GM23338 (cell line): ENCODE data around the gene TERT. TPM values are rescaled to one million over a fixed set of nuclear protein-coding genes. Genes with fewer than 3 reads are reported as not detected.

Experiments
- ATAC-seq: fragments of 200-7000 bp; cut with Tn5 transposase; 3 replicates; pipeline ENCODE4 v1.9.1; 2020
- DNase-seq: peaks from one replicate; pipeline ENCODE4 v3.0.0-alpha.2; 2015; ENCODE audit warnings: low spot score
- H2AFZ ChIP-seq: fragments of 200-600 bp; sonication (generic); 2 replicates; pipeline ENCODE4 v1.8.0; 2016; ENCODE audit warnings: antibody characterized with exemption, mild to moderate bottlenecking, moderate library complexity
- H3F3A ChIP-seq: fragments of 200-600 bp; sonication (generic); replicated peaks from 2 replicates; pipeline ENCODE4 v1.8.0; 2017; ENCODE audit warnings: antibody characterized with exemption, mixed run types, low read depth
- H3K27ac ChIP-seq: fragments of 200-600 bp; sonication (generic); 2 replicates; pipeline ENCODE4 v1.6.1; 2016; ENCODE audit warnings: low read depth
- H3K27me3 ChIP-seq: fragments of 200-600 bp; sonication (generic); 2 replicates; pipeline ENCODE4 v1.8.0; 2016; ENCODE audit warnings: mild to moderate bottlenecking, mixed run types, moderate library complexity; ENCODE audit not compliant: insufficient read depth
- H3K36me3 ChIP-seq: fragments of 200-600 bp; sonication (generic); 2 replicates; pipeline ENCODE4 v1.8.0; 2016; ENCODE audit warnings: mild to moderate bottlenecking; ENCODE audit not compliant: insufficient read depth
- H3K4me1 ChIP-seq: fragments of 200-600 bp; sonication (generic); 2 replicates; pipeline ENCODE4 v1.8.0; 2016; ENCODE audit warnings: mild to moderate bottlenecking, moderate library complexity; ENCODE audit not compliant: insufficient read depth
- H3K4me2 ChIP-seq: fragments of 200-600 bp; sonication (generic); 2 replicates; pipeline ENCODE4 v1.7.1; 2017; ENCODE audit warnings: mixed run types
- H3K4me3 ChIP-seq: fragments of 200-600 bp; sonication (generic); 2 replicates; pipeline ENCODE4 v1.6.1; 2016; ENCODE audit warnings: mixed run types
- H3K79me2 ChIP-seq: fragments of 200-600 bp; sonication (generic); replicated peaks from 2 replicates; pipeline ENCODE4 v1.8.0; 2017; ENCODE audit warnings: mild to moderate bottlenecking; ENCODE audit not compliant: insufficient read depth
- H3K9me2 ChIP-seq: fragments of 200-600 bp; sonication (generic); 2 replicates; pipeline ENCODE4 v1.8.0; 2017; ENCODE audit not compliant: insufficient read depth
- H4K20me1 ChIP-seq: fragments of 200-600 bp; sonication (generic); replicated peaks from 2 replicates; pipeline ENCODE4 v1.8.0; 2017; ENCODE audit warnings: mild to moderate bottlenecking; ENCODE audit not compliant: insufficient read depth
- H3K27ac Mint-ChIP-seq: 2 replicates; pipeline ENCODE4 v1.8.0; 2020; ENCODE audit warnings: inconsistent platforms, mild to moderate bottlenecking, moderate library complexity, mixed read lengths
- H3K27me3 Mint-ChIP-seq: 3 replicates; pipeline ENCODE4 v1.8.0; 2022; ENCODE audit warnings: low read depth, mild to moderate bottlenecking, moderate library complexity, mixed read lengths, inconsistent platforms; ENCODE audit not compliant: insufficient read depth, poor library complexity
- H3K36me3 Mint-ChIP-seq: 3 replicates; pipeline ENCODE4 v1.8.0; 2021; ENCODE audit warnings: low read depth, mild to moderate bottlenecking, inconsistent platforms, moderate library complexity, mixed read lengths
- H3K4me1 Mint-ChIP-seq: 3 replicates; pipeline ENCODE4 v1.8.0; 2020; ENCODE audit warnings: mild to moderate bottlenecking, inconsistent platforms, mixed read lengths
- H3K4me3 Mint-ChIP-seq: 3 replicates; pipeline ENCODE4 v1.8.0; 2021; ENCODE audit warnings: moderate library complexity, mild to moderate bottlenecking, inconsistent platforms, mixed read lengths
- H3K9me3 Mint-ChIP-seq: 3 replicates; pipeline ENCODE4 v1.8.0; 2020; ENCODE audit warnings: moderate library complexity, mild to moderate bottlenecking, inconsistent platforms, mixed read lengths
- CREB1 ChIP-seq: fragments of 250-450 bp; sonication (Bioruptor Pico); IDR thresholded peaks from 2 replicates; pipeline ENCODE4 v1.5.0; 2020; ENCODE audit warnings: low read depth, mild to moderate bottlenecking, moderate library complexity
- EZH2 ChIP-seq: fragments of 200-600 bp; sonication (generic); IDR thresholded peaks from one replicate; pipeline ENCODE4 v1.8.0; 2017; ENCODE audit warnings: antibody characterized with exemption, mild to moderate bottlenecking, low read depth; ENCODE audit not compliant: unreplicated experiment
- EZH2phosphoT487 ChIP-seq: fragments of 200-600 bp; sonication (generic); IDR thresholded peaks from one replicate; pipeline ENCODE4 v1.8.1; 2018; ENCODE audit warnings: antibody characterized with exemption; ENCODE audit not compliant: unreplicated experiment
- JUNB ChIP-seq: IDR thresholded peaks from one replicate; pipeline ENCODE4 v1.6.1; 2016; ENCODE audit warnings: antibody characterized with exemption; ENCODE audit not compliant: unreplicated experiment
- STAT1 ChIP-seq: IDR thresholded peaks from one replicate; pipeline ENCODE4 v1.6.1; 2016; ENCODE audit warnings: antibody characterized with exemption; ENCODE audit not compliant: unreplicated experiment
- ZNF114 ChIP-seq: fragments of 250-450 bp; sonication (Bioruptor Pico); IDR thresholded peaks from 2 replicates; pipeline ENCODE4 v1.5.0; 2020; ENCODE audit warnings: mild to moderate bottlenecking, moderate library complexity
- ZNF331 ChIP-seq: fragments of 250-450 bp; sonication (Bioruptor Pico); IDR thresholded peaks from 2 replicates; pipeline ENCODE4 v1.5.0; 2020; ENCODE audit warnings: low read depth, mild to moderate bottlenecking, moderate library complexity
- polyA plus RNA-seq: library from polyadenylated mRNA; unstranded; fragments of >200 nt; fragmentation: Nextera tagmentation; extraction: Ambion mirVana; gene quantifications from 2 replicates; pipeline ENCODE4 v1.2.1, GENCODE V29; 2016
- total RNA-seq: library from RNA; depleted of rRNA; stranded (reverse); fragments of >200 nt; shearing (Covaris generic); gene quantifications from 2 replicates; pipeline ENCODE4 v1.2.3, GENCODE V29; 2014
- TF ChIP-seq, protein P1 (sequence below), 2 experiments: fragments of 200-600 bp in 1 of 2; sonication (generic) in 1 of 2; conservative IDR thresholded peaks; 2 replicates each; pipeline versions ENCODE4 v1.5.1 to v1.6.1; 2016 to 2017; ENCODE audit warnings: antibody characterized with exemption in 2 of 2, low read depth in 2 of 2, mild to moderate bottlenecking in 2 of 2, moderate library complexity in 1 of 2
- TF ChIP-seq, protein P2 (sequence below): IDR thresholded peaks from one replicate; pipeline ENCODE4 v1.6.1; 2018; ENCODE audit warnings: antibody characterized with exemption; ENCODE audit not compliant: unreplicated experiment
- TF ChIP-seq, protein P3 (sequence below): IDR thresholded peaks from 2 replicates; pipeline ENCODE4 v1.6.1; 2016; ENCODE audit warnings: antibody characterized with exemption

Gene TERT
- total and polyA plus RNA-seq, 2 experiments from 2014 or later = 9.8 to 46.4 TPM

DNA sequence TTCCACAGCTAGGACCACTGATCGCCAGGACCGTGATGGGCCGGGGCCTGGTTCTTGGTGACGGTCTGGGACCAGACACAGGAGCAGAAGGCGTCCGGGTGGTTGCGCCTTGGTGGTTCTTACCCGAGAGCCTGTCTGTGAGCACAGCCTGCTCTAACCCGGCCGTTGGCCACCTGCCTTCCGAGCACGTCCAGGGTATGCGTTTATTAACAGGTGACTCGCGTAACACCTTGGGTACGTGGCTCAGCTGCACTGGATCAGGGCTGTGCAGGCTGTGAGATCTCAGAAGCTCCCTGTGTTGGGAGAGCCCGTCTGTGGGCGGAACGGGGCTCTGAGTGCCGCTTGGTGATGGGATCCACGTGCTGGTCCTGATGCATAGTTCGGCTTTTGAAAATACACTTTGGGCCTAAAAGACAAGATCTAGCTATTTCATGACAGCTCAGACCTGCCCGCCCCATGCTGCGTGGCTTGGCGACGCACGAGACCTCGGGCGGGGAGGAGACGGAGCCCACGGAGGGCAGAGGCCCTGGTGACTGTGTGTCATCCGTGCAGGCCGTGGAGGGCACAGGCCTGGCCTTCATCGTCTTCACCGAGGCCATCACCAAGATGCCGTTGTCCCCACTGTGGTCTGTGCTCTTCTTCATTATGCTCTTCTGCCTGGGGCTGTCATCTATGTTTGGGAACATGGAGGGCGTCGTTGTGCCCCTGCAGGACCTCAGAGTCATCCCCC lies 76.4 kb downstream of the TERT start (continued):
- TF ChIP-seq, protein P1, sequence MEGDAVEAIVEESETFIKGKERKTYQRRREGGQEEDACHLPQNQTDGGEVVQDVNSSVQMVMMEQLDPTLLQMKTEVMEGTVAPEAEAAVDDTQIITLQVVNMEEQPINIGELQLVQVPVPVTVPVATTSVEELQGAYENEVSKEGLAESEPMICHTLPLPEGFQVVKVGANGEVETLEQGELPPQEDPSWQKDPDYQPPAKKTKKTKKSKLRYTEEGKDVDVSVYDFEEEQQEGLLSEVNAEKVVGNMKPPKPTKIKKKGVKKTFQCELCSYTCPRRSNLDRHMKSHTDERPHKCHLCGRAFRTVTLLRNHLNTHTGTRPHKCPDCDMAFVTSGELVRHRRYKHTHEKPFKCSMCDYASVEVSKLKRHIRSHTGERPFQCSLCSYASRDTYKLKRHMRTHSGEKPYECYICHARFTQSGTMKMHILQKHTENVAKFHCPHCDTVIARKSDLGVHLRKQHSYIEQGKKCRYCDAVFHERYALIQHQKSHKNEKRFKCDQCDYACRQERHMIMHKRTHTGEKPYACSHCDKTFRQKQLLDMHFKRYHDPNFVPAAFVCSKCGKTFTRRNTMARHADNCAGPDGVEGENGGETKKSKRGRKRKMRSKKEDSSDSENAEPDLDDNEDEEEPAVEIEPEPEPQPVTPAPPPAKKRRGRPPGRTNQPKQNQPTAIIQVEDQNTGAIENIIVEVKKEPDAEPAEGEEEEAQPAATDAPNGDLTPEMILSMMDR (conservative IDR thresholded peaks at IDR 0.05; ENCODE audit: low read depth in 2 of 2) = no peak
- TF ChIP-seq, protein P2, sequence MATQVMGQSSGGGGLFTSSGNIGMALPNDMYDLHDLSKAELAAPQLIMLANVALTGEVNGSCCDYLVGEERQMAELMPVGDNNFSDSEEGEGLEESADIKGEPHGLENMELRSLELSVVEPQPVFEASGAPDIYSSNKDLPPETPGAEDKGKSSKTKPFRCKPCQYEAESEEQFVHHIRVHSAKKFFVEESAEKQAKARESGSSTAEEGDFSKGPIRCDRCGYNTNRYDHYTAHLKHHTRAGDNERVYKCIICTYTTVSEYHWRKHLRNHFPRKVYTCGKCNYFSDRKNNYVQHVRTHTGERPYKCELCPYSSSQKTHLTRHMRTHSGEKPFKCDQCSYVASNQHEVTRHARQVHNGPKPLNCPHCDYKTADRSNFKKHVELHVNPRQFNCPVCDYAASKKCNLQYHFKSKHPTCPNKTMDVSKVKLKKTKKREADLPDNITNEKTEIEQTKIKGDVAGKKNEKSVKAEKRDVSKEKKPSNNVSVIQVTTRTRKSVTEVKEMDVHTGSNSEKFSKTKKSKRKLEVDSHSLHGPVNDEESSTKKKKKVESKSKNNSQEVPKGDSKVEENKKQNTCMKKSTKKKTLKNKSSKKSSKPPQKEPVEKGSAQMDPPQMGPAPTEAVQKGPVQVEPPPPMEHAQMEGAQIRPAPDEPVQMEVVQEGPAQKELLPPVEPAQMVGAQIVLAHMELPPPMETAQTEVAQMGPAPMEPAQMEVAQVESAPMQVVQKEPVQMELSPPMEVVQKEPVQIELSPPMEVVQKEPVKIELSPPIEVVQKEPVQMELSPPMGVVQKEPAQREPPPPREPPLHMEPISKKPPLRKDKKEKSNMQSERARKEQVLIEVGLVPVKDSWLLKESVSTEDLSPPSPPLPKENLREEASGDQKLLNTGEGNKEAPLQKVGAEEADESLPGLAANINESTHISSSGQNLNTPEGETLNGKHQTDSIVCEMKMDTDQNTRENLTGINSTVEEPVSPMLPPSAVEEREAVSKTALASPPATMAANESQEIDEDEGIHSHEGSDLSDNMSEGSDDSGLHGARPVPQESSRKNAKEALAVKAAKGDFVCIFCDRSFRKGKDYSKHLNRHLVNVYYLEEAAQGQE = no peak
- TF ChIP-seq EZH2 = no peak
- TF ChIP-seq EZH2phosphoT487 = no peak

DNA sequence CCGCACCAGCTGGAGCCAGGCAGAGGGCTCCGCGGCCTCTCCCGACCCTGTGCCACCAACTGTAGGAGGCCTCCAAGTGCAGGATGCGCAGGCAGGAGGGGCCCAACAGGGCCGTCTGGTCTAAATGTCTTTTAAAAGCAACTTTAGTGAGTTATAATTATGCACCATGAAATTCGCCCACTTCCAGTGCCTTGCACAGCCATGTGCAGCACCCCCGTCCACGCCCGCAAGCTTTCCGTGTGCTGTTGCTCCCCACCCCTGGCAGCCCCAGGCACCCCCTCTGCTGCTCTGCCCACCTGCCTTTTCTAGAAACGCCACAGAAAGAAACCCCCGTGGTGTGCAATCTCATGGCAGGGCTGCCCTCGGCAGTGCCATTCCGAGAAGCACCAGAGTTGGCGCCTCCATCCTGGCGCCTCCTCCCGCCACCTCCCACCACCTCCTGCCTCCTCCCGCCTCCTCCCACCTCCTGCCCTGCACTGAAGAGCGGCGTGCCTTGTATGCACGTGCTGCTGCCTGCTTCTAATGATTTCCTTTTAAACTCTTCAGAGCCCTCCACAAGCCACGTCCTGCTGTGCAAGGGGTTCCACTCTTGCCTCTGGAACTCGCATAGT lies 77.2 kb downstream of the TERT start:
- Mint-ChIP-seq H3K4me3 (no peak overlapping the region), H3K9me3 (peaks cover 3% of the 10 kb centered on the region; the same call in 2 of the 3 replicates), H3K27me3 (peaks cover 3% of the 10 kb centered on the region), H3K27ac (no peak overlapping the region), H3K36me3 (no peaks in the 10 kb centered on the region; the same call in 2 of the 3 replicates), H3K4me1 (peaks cover under 1% of the 10 kb centered on the region; the same call in 2 of the 3 replicates)
- Histone ChIP-seq H3K36me3 (no peaks in the 10 kb centered on the region), H3K79me2 (no peaks in the 10 kb centered on the region), H3F3A (peaks cover 10% of the 10 kb centered on the region), H3K4me3 (no peak overlapping the region), H3K9me2 (peaks cover 4% of the 10 kb centered on the region; the same call in 1 of the 2 replicates), H4K20me1 (no peaks in the 10 kb centered on the region), H3K27me3 (no peaks in the 10 kb centered on the region), H2AFZ (no peak overlapping the region), H3K4me2 (no peak overlapping the region), H3K4me1 (no peaks in the 10 kb centered on the region), H3K27ac (no peak overlapping the region)
- ATAC-seq (peak; percentile 80), DNase-seq (no peak)
- TF ChIP-seq, protein P2 = no peak
- TF ChIP-seq, protein P1 (conservative IDR thresholded peaks at IDR 0.05; ENCODE audit: low read depth in 2 of 2) = no peak
- TF ChIP-seq ZNF114 (CRISPR knock-in tag) (no peak), STAT1 (no peak), JUNB (no peak), EZH2phosphoT487 (no peak), ZNF331 (CRISPR knock-in tag) (no peak), CREB1 (CRISPR knock-in tag) (no peak)
- TF ChIP-seq, protein P3, sequence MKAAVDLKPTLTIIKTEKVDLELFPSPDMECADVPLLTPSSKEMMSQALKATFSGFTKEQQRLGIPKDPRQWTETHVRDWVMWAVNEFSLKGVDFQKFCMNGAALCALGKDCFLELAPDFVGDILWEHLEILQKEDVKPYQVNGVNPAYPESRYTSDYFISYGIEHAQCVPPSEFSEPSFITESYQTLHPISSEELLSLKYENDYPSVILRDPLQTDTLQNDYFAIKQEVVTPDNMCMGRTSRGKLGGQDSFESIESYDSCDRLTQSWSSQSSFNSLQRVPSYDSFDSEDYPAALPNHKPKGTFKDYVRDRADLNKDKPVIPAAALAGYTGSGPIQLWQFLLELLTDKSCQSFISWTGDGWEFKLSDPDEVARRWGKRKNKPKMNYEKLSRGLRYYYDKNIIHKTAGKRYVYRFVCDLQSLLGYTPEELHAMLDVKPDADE = no peak
